LNCaP clone FGC (cell line): ENCODE results near the gene SLC5A6.

Experiments used
- DNase-seq: peaks from one replicate; pipeline ENCODE4 v3.0.0-alpha.2; 2011; ENCODE audit warnings: low read depth
- H3K4me3 ChIP-seq: 2 replicates; pipeline ENCODE4 v1.5.1; 2011; ENCODE audit warnings: mild to moderate bottlenecking, low read depth, low read length, control low read depth
- TF ChIP-seq, protein P1 (sequence below): IDR thresholded peaks from 2 replicates; pipeline ENCODE4 v1.5.1; 2012; ENCODE audit warnings: mild to moderate bottlenecking; ENCODE audit not compliant: control insufficient read depth, insufficient read depth; ENCODE audit errors: extremely low read depth

SLC5A6 gene

DNA sequence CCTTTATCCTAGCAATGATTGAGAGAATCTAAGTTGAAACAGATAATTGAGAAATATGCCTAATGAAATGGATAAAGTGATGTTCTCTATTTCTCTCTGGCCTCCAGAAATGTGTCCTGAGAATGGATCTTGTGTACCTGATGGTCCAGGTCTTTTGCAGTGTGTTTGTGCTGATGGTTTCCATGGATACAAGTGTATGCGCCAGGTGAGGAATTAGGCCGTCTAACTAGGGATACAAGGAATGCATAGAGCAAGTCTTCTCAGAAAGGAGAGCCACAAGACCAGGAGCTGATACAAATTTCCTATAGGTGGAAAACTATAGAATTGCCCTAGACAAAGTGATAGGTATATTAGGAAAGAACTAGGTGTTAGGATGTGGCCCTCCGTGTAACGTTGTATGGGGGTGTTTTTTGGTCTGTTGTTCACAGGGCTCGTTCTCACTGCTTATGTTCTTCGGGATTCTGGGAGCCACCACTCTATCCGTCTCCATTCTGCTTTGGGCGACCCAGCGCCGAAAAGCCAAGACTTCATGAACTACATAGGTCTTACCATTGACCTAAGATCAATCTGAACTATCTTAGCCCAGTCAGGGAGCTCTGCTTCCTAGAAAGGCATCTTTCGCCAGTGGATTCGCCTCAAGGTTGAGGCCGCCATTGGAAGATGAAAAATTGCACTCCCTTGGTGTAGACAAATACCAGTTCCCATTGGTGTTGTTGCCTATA lies 4.5 kb upstream of the SLC5A6 start:
- TF ChIP-seq, protein P1, sequence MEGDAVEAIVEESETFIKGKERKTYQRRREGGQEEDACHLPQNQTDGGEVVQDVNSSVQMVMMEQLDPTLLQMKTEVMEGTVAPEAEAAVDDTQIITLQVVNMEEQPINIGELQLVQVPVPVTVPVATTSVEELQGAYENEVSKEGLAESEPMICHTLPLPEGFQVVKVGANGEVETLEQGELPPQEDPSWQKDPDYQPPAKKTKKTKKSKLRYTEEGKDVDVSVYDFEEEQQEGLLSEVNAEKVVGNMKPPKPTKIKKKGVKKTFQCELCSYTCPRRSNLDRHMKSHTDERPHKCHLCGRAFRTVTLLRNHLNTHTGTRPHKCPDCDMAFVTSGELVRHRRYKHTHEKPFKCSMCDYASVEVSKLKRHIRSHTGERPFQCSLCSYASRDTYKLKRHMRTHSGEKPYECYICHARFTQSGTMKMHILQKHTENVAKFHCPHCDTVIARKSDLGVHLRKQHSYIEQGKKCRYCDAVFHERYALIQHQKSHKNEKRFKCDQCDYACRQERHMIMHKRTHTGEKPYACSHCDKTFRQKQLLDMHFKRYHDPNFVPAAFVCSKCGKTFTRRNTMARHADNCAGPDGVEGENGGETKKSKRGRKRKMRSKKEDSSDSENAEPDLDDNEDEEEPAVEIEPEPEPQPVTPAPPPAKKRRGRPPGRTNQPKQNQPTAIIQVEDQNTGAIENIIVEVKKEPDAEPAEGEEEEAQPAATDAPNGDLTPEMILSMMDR: no peak
- no peak for DNase-seq
- peak overlapping the region; percentile 60 for H3K4me3 ChIP-seq

DNA sequence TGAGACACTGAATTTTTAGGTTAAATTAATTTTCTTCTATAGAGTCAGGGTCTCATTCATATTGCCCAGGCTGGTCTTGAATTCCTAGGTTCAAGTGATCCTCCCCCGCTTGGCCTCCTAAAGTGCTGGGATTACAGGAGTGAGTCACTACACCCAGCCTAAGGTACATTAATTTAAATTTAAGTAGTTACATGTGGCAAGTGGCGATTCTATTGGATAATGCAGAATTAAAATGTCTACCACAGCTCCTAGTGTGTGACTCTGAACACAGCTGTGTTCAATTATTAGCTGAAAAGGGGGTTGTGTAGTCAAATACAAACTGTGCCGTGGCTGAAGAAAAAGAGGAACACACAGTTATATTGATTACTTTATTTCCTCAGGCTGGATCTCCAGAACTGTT lies 2.9 kb upstream of the SLC5A6 start:
- DNase-seq: no peak
- TF ChIP-seq, protein P1: no peak
- H3K4me3 ChIP-seq: no peak overlapping the region

DNA sequence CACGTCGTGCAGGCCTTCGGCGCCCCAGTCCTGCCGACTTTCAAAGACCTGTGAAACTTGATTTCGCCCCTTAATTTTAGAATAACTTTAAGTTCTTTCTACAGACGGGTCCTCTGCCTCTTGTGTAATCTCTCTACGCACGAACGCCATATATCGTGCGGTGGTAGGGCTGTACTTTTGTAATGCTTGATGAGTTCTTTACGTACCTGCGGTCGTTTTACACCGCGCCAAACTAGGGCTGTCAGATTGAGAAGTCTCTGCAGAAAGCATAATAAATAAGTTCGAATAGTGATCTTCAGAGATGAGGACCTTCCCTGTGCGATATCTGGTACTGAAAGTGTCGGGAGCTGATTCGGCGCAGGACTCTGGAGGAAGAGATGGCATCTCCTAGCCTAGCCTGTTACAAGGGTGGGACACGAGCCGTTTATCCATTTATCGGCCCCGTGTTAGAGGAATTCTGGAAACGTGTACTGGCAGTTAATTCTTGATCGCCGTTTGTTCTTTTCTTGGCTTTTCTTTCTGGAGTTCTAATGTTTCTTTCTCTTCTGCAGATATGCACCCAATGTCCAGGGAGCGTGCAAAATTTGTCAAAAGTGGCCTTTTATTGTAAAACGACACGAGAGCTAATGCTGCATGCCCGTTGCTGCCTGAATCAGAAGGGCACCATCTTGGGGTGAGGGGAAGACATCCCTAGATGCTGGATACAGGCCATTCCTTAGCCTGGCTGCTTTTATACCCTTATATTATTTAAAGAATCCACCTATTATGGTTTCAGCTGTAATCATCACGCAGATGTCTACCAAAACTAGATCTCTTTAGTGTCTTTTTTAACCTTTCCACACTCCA lies 781 bp upstream of the SLC5A6 start:
- TF ChIP-seq, protein P1: no peak
- no peak for DNase-seq
- peak overlapping the region; percentile 82 for H3K4me3 ChIP-seq

DNA sequence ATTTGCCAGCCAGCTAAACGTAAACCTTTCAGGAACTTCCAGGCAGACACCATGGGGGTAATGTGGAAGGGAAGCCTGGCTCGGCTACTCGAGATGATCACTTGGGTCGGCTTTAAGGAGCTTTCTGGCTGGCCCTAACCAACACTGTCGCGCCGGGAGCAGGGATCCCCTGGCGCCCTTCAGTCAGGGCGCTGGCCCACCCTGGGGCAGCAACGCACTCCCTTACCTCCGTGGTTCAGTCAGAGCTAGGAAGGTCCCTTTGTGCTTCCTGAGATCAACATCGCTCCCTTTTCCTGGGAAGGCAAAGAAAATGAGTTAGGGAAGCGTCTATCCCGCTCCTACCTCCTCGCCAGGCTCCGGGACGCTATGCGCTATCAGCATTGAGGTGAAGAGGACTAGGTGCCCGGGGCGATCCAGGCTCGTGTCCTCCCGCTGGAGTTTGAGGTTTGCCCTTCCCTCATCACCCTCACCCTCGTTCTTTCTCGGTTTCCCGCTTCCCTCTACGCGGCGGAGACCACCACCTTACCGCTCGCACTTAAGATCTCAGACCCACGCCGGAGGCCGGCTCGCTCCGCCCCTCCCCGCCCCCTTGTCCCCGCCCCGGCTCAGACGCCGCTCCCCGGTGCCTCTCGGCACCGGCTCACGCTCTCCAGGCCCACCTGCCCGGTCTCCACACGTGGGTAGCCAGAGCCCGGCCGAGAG lies 676 bp downstream of the SLC5A6 start:
- TF ChIP-seq, protein P1: no peak
- DNase-seq: peak; percentile 36
- peak overlapping the region; percentile 82 for H3K4me3 ChIP-seq

DNA sequence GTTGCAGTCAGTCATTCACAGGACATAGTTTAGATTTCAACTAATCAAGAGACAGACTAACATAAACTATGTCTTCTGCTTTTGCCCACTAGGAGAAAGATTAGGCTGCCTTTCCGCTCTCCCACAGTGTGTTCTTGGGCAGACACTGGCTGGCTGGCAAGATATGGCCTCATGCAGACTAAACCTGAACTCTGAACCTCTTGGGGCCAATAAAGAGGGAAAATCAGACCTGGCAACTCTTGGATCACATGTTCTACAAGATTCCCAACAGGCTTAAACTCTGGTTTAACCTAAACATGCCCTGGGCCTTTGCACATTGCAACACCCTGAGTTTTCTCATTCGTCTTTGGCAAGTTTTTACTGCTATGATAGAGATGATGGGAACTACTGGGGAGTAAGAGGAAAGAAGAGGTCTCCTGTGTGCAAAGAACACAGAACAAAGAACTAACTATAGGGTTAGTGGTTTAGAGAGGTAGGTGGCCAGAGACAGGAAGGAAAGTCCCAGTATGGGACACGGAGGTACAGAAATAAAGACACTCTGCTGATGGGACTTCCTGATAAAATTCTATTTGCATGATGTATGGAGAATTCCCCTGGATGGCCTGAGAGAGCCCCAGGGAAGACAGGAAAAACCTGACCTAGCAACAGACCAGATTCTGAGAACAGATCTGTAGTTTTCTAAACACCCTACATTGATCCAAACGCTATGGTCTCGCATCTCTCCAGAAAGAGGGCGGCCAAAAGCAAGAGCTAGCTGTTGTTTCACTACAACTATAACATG lies 2.3 kb downstream of the SLC5A6 start:
- DNase-seq: peak; percentile 34
- peak overlapping the region; percentile 23; the same call in 1 of the 2 replicates for H3K4me3 ChIP-seq
- TF ChIP-seq, protein P1: no peak

DNA sequence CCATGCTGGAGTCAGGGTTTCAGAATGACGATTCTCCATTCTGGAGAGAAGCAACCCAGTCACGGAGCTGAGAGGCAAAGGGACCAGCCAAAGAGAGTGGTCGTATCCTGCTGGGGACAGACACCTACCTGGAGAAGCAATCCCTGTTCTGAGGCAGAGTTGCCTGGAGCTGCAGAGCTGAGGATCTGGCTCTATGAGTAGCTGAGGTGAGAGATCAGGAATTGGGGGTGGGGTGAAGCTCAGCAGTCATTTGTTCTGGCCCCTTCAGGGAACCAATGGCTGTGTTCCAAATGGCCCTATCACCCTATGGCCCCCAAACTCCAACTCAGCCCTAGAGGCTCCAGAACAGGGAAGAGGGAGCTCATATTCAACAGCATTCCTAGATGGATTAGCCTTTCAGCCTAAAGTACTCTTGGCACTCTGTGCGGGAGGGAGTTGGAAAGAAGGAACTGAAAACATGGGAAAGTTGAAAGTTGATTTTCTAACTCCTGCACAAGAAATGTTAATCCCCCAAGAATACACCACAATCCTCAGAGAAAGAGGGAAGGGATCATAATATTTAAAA lies 3.5 kb downstream of the SLC5A6 start:
- TF ChIP-seq, protein P1: no peak
- H3K4me3 ChIP-seq: no peak overlapping the region
- DNase-seq: no peak
